Neural progenitor cell (in vitro differentiated cells): ENCODE results near the gene DTX1. TPM values are rescaled to one million over a fixed set of nuclear protein-coding genes. Genes with fewer than 3 reads are reported as not detected.

Source experiments
- DNase-seq: peaks from one replicate; pipeline ENCODE4 v3.0.0-alpha.2; 2016; ENCODE audit warnings: low spot score
- H2AFZ ChIP-seq: fragments of 200-600 bp; sonication (generic); replicated peaks from 2 replicates; pipeline ENCODE4 v1.6.1; 2016; ENCODE audit warnings: antibody characterized with exemption
- H3F3A ChIP-seq: fragments of 200-600 bp; sonication (generic); 2 replicates; pipeline ENCODE4 v1.6.1; 2016; ENCODE audit warnings: antibody characterized with exemption, low read depth
- H3K27ac ChIP-seq: fragments of 200-600 bp; sonication (generic); 2 replicates; pipeline ENCODE4 v1.5.1; 2016; ENCODE audit warnings: mild to moderate bottlenecking
- H3K27me3 ChIP-seq: fragments of 200-600 bp; sonication (generic); 2 replicates; pipeline ENCODE4 v1.6.1; 2016; ENCODE audit warnings: mild to moderate bottlenecking, moderate library complexity
- H3K36me3 ChIP-seq: fragments of 200-600 bp; sonication (generic); 2 replicates; pipeline ENCODE4 v1.5.1; 2016
- H3K4me1 ChIP-seq: fragments of 200-600 bp; sonication (generic); 2 replicates; pipeline ENCODE4 v1.6.1; 2016; ENCODE audit warnings: mixed run types
- H3K4me2 ChIP-seq: fragments of 200-600 bp; sonication (generic); 2 replicates; pipeline ENCODE4 v1.6.1; 2016
- H3K4me3 ChIP-seq: fragments of 200-600 bp; sonication (generic); 2 replicates; pipeline ENCODE4 v1.5.1; 2016
- H3K79me2 ChIP-seq: fragments of 200-600 bp; sonication (generic); 2 replicates; pipeline ENCODE4 v1.6.1; 2016; ENCODE audit warnings: low read depth
- H3K9ac ChIP-seq: fragments of 200-600 bp; sonication (generic); 2 replicates; pipeline ENCODE4 v1.6.1; 2016
- H3K9me3 ChIP-seq: fragments of 200-600 bp; sonication (generic); 2 replicates; pipeline ENCODE4 v1.5.1; 2016; ENCODE audit warnings: low read depth
- H4K20me1 ChIP-seq: fragments of 200-600 bp; sonication (generic); 2 replicates; pipeline ENCODE4 v1.6.1; 2016; ENCODE audit warnings: low read depth
- H3K27ac Mint-ChIP-seq: 3 replicates; pipeline ENCODE4 v1.8.0; 2021; ENCODE audit warnings: mixed read lengths
- H3K27me3 Mint-ChIP-seq: 2 replicates; pipeline ENCODE4 v1.8.0; 2022; ENCODE audit warnings: low read depth, mild to moderate bottlenecking, inconsistent platforms, moderate library complexity, mixed read lengths; ENCODE audit not compliant: insufficient read depth
- H3K36me3 Mint-ChIP-seq: 3 replicates; pipeline ENCODE4 v1.8.0; 2021; ENCODE audit warnings: mixed read lengths
- H3K4me1 Mint-ChIP-seq: 3 replicates; pipeline ENCODE4 v1.8.0; 2021; ENCODE audit warnings: mixed read lengths
- H3K4me3 Mint-ChIP-seq: 3 replicates; pipeline ENCODE4 v1.8.0; 2021; ENCODE audit warnings: mild to moderate bottlenecking, moderate library complexity, mixed read lengths
- H3K9me3 Mint-ChIP-seq: 3 replicates; pipeline ENCODE4 v1.8.0; 2020; ENCODE audit warnings: mixed read lengths
- CTCF ChIP-seq: fragments of 200-600 bp; sonication (generic); IDR thresholded peaks from 2 replicates; pipeline ENCODE4 v1.5.1; 2017; ENCODE audit warnings: antibody characterized with exemption, mild to moderate bottlenecking
- EZH2 ChIP-seq: fragments of 200-600 bp; sonication (generic); IDR thresholded peaks from 2 replicates; pipeline ENCODE4 v1.6.1; 2017; ENCODE audit warnings: antibody characterized with exemption, mild to moderate bottlenecking, moderate library complexity
- EZH2phosphoT487 ChIP-seq: fragments of 200-600 bp; sonication (generic); IDR thresholded peaks from 2 replicates; pipeline ENCODE4 v1.6.1; 2017; ENCODE audit warnings: antibody characterized with exemption
- total RNA-seq: library from RNA; depleted of rRNA; stranded (reverse); fragments of >200 nt; gene quantifications from 2 replicates; pipeline ENCODE4 v1.2.3, GENCODE V29; 2015; ENCODE audit warnings: low replicate concordance

Gene DTX1
- total RNA-seq, 1 donor from 2014 or later, result 0.49 TPM

GRCh38 chr12:113133666-113134065 is 77.1 kb downstream of the DTX1 start:
- Histone ChIP-seq H3K9ac (no peak overlapping the region), H3K27me3 (peaks cover 36% of the 10 kb centered on the region), H3K27ac (no peak overlapping the region), H3K4me3 (no peak overlapping the region), H2AFZ (no peak overlapping the region), H3K4me1 (peaks cover 15% of the 10 kb centered on the region), H3K9me3 (no peaks in the 10 kb centered on the region), H3K36me3 (no peaks in the 10 kb centered on the region), H3F3A (peaks cover 9% of the 10 kb centered on the region), H3K4me2 (no peak overlapping the region), H3K79me2 (no peaks in the 10 kb centered on the region), H4K20me1 (no peaks in the 10 kb centered on the region)
- H3K36me3 Mint-ChIP-seq, result no peaks in the 10 kb centered on the region
- DNase-seq, result no peak
- H3K4me1 Mint-ChIP-seq, result peaks cover 12% of the 10 kb centered on the region
- TF ChIP-seq EZH2 (no peak), CTCF (no peak), EZH2phosphoT487 (no peak)
- no peaks in the 10 kb centered on the region for H3K9me3 Mint-ChIP-seq
- no peak overlapping the region for H3K27ac Mint-ChIP-seq
- peaks cover 22% of the 10 kb centered on the region for H3K27me3 Mint-ChIP-seq
- H3K4me3 Mint-ChIP-seq, result no peak overlapping the region

- H3K4me1 Mint-ChIP-seq, result peaks cover 12% of the 10 kb centered on the region
- H3K4me2 ChIP-seq, result no peak overlapping the region
- H3K9me3 ChIP-seq, result no peaks in the 10 kb centered on the region
- no peak overlapping the region for H3K4me3 ChIP-seq
- H3K4me3 Mint-ChIP-seq, result no peak overlapping the region
- H3K27ac Mint-ChIP-seq, result no peak overlapping the region
- no peak overlapping the region for H3K27ac ChIP-seq
- H3F3A ChIP-seq, result peaks cover 9% of the 10 kb centered on the region
- H3K36me3 Mint-ChIP-seq, result no peaks in the 10 kb centered on the region
- no peak for DNase-seq
- no peaks in the 10 kb centered on the region for H3K9me3 Mint-ChIP-seq
- H3K36me3 ChIP-seq, result no peaks in the 10 kb centered on the region
- TF ChIP-seq EZH2phosphoT487 (no peak), EZH2 (no peak), CTCF (no peak)
- no peaks in the 10 kb centered on the region for H3K79me2 ChIP-seq
- H3K27me3 Mint-ChIP-seq, result peaks cover 22% of the 10 kb centered on the region
- H3K27me3 ChIP-seq, result peaks cover 36% of the 10 kb centered on the region
- H3K9ac ChIP-seq, result no peak overlapping the region
- no peaks in the 10 kb centered on the region for H4K20me1 ChIP-seq
- H3K4me1 ChIP-seq, result peaks cover 15% of the 10 kb centered on the region
- H2AFZ ChIP-seq, result no peak overlapping the region
Measured at GRCh38 chr12:113134071-113134470, 77.5 kb downstream of the DTX1 start.

GRCh38 chr12:113134521-113134951 is 78.0 kb downstream of the DTX1 start:
- Histone ChIP-seq H2AFZ (no peak overlapping the region), H3K4me3 (no peak overlapping the region)
- H3K27me3 Mint-ChIP-seq, result peaks cover 24% of the 10 kb centered on the region

More at GRCh38 chr12:113134521-113134951, 78.0 kb downstream of the DTX1 start:
- H3F3A ChIP-seq, result peaks cover 9% of the 10 kb centered on the region
- H3K9ac ChIP-seq, result no peak overlapping the region
- no peak overlapping the region for H3K27ac ChIP-seq
- no peaks in the 10 kb centered on the region for H3K9me3 ChIP-seq
- H3K36me3 Mint-ChIP-seq, result no peaks in the 10 kb centered on the region
- no peaks in the 10 kb centered on the region for H3K36me3 ChIP-seq
- H4K20me1 ChIP-seq, result no peaks in the 10 kb centered on the region
- H3K4me1 Mint-ChIP-seq, result peaks cover 12% of the 10 kb centered on the region
- H3K79me2 ChIP-seq, result no peaks in the 10 kb centered on the region
- H3K9me3 Mint-ChIP-seq, result no peaks in the 10 kb centered on the region
- H3K4me2 ChIP-seq, result peak overlapping the region; percentile 92
- no peak overlapping the region for H3K27ac Mint-ChIP-seq
- no peak overlapping the region for H3K4me3 Mint-ChIP-seq
- H3K27me3 ChIP-seq, result peaks cover 36% of the 10 kb centered on the region
- TF ChIP-seq CTCF (no peak), EZH2phosphoT487 (no peak), EZH2 (no peak)
- H3K4me1 ChIP-seq, result peaks cover 15% of the 10 kb centered on the region
- DNase-seq, result no peak
